Sigmoid colon (tissue), 7 donors: ENCODE results near the gene NR2F6. TPM values are rescaled to one million over a fixed set of nuclear protein-coding genes. Genes with fewer than 3 reads are reported as not detected.

ENCODE experiments used
- DNase-seq: peaks from one replicate; pipeline ENCODE4 v3.0.0-alpha.2; 2019
- H3K27ac ChIP-seq, 4 donors: fragments of 200-600 bp; sonication (generic); one replicate each; pipeline ENCODE4 v1.5.1; 2016 to 2019; ENCODE audit warnings: mild to moderate bottlenecking in 1 of 4
- H3K27me3 ChIP-seq, 3 donors: fragments of 200-600 bp; sonication (generic); one replicate each; pipeline ENCODE4 v1.5.1; 2019; ENCODE audit warnings: mild to moderate bottlenecking in 1 of 3
- H3K36me3 ChIP-seq, 4 donors: fragments of 200-600 bp; sonication (generic); one replicate each; pipeline ENCODE4 v1.5.1; 2016 to 2019
- H3K4me1 ChIP-seq, 4 donors: fragments of 200-600 bp; sonication (generic); one replicate each; pipeline ENCODE4 v1.5.1; 2017 to 2019
- H3K4me3 ChIP-seq, 4 donors: fragments of 200-600 bp; sonication (generic); one replicate each; pipeline ENCODE4 v1.5.1; 2017 to 2019; ENCODE audit warnings: mild to moderate bottlenecking in 2 of 4, moderate library complexity in 1 of 4
- H3K9me3 ChIP-seq, 4 donors: fragments of 200-600 bp in 3 of 4; sonication (generic) in 3 of 4; one replicate each; pipeline versions ENCODE4 v1.5.1 to v1.6.1; 2013 to 2019
- EP300 ChIP-seq, 4 donors: sonication (generic); formaldehyde crosslinking; IDR thresholded peaks; one replicate each; pipeline ENCODE4 v1.6.1; 2017; ENCODE audit warnings: antibody characterized with exemption in 4 of 4
- POLR2A ChIP-seq, 2 donors: fragments of 450-650 bp; IDR thresholded peaks; one replicate each; pipeline ENCODE4 v1.6.1; 2016; ENCODE audit warnings: antibody characterized with exemption in 2 of 2, mild to moderate bottlenecking in 2 of 2, moderate library complexity in 2 of 2
- POLR2AphosphoS5 ChIP-seq, 4 donors: sonication (generic); formaldehyde crosslinking; IDR thresholded peaks; one replicate each; pipeline ENCODE4 v1.6.1; 2017; ENCODE audit warnings: antibody characterized with exemption in 4 of 4
- WGBS, 2 donors: extraction: QIAGEN DNeasy Blood & Tissue Kit; methylation state at CpG; one replicate each; pipeline ENCODE4 v1.1.7; 2013; 5-methylcytosine and 5-hydroxymethylcytosine counted together
- intact Hi-C: fragments of 100-400 bp; cut with DNase I; formaldehyde crosslinking; loops from one replicate; pipeline ENCODE4 v1.15.1; 2023
- polyA plus RNA-seq, 3 donors: library from polyadenylated mRNA; stranded (reverse); fragments of 200-250 nt; gene quantifications; one replicate each; pipeline ENCODE4 v1.2.3, GENCODE V29; 2013
- total RNA-seq, 4 donors: library from RNA; depleted of rRNA; stranded (reverse); fragments of >200 nt; gene quantifications; one replicate each; pipeline ENCODE4 v1.1.0, GENCODE V29; 2016
- TF ChIP-seq, protein P1 (sequence below), 4 experiments: fragments of 450-650 bp in 3 of 4; fragments of 200-600 bp in 1 of 4; IDR thresholded peaks; one replicate each; pipeline ENCODE4 v1.5.1; 2016 to 2019; ENCODE audit warnings: antibody characterized with exemption in 4 of 4, mild to moderate bottlenecking in 3 of 4, moderate library complexity in 2 of 4
- donor health status: healthy with polysubstance abuse.
- donor health status: Bipolar disorder and iron deficiency.
- donor health status: healthy.

Gene NR2F6
- total and polyA plus RNA-seq, 7 donors = 21.6 to 72.1 (median 32.6) TPM

DNA sequence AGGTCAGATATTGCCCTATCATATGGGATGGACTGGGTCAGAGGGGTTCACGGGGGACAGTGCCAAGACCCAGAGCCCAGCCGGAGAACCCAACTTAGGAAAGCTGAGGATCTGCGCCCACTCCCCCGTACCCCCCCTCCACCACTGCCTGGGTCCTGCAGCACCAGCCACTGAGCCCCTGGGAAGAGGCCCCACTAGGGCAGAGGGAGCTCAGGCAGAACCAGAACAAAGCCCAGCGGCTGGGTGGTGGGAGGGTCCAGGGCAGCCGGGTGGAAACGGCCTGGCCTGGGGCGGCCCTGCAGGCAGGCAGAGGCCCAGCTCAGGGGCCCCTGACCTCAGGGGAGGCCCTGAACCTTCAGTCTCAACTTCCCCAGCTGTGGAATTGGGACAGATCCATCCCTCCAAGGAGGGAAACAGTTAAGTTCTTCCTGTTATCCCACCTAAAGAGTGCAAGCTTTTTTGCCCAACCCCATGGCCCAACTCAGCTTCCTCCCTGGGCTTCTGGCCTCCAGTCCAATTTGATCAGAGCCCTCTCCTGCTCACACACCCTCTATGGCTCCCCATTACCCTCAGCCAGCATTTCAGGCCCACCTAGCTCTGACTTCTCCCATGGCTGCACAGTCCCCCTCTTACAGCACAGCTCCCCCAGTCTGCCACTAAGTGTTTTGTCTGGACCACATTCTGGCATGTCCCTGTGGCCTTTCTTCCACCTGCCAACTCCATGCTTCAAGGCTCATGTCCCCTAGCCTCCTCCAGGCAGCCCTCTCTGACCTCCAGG is 3.1 kb downstream of the NR2F6 start:
- H3K4me1 ChIP-seq = peaks cover 0 to 45% (median 34%) of the 10 kb centered on the region in 4 donors
- H3K9me3 ChIP-seq = no peaks in the 10 kb centered on the region
- 40 to 55% methylated on average over 8 of the region's 8 CpGs for WGBS, 2 donors
- H3K27me3 ChIP-seq = no peaks in the 10 kb centered on the region
- H3K36me3 ChIP-seq = peaks cover 0 to 22% (median 9%) of the 10 kb centered on the region in 4 donors
- DNase-seq = no peak
- intact Hi-C loops = no loop called here
- TF ChIP-seq POLR2AphosphoS5 (IDR thresholded peaks at IDR 0.05) (no peak), EP300 (IDR thresholded peaks at IDR 0.05) (no peak), POLR2A (IDR thresholded peaks at IDR 0.05) (no peak)
- TF ChIP-seq, protein P1, sequence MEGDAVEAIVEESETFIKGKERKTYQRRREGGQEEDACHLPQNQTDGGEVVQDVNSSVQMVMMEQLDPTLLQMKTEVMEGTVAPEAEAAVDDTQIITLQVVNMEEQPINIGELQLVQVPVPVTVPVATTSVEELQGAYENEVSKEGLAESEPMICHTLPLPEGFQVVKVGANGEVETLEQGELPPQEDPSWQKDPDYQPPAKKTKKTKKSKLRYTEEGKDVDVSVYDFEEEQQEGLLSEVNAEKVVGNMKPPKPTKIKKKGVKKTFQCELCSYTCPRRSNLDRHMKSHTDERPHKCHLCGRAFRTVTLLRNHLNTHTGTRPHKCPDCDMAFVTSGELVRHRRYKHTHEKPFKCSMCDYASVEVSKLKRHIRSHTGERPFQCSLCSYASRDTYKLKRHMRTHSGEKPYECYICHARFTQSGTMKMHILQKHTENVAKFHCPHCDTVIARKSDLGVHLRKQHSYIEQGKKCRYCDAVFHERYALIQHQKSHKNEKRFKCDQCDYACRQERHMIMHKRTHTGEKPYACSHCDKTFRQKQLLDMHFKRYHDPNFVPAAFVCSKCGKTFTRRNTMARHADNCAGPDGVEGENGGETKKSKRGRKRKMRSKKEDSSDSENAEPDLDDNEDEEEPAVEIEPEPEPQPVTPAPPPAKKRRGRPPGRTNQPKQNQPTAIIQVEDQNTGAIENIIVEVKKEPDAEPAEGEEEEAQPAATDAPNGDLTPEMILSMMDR (IDR thresholded peaks at IDR 0.05) = no peak
- peak overlapping the region in 1 of 4 donors; percentile 76 for H3K4me3 ChIP-seq
- peak overlapping the region; percentile 84 to 85 (median 84) for H3K27ac ChIP-seq

DNA sequence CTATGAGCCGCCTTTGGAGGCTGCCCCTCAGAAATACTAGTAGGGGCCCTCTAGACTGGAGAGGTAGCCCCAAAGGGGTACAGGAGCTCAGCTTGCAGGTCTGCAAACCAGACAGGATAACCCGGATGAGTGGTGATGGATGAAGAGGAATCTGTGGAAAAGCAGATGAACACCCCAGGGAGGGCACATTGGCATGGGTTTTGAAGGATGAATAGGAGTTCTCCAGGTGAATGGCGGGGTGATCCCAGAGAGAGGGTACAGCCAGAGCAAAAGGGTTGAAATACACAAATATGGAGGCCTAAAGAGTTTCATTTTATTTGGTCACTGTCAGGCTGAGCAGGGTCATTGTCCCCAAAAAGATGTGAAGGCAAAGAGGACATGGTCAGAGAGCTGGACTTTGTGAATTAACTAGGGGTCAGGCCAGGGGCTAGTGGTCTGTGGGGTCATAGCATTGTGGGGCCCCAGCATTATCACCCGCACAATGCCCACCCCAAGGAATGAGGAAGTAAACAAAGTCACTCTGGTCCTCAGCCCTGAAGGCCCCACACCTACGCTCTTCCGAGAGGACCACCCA is 4.8 kb downstream of the NR2F6 start:
- Histone ChIP-seq H3K4me1 (peaks cover 0 to 45% (median 32%) of the 10 kb centered on the region in 4 donors), H3K27ac (peak overlapping the region in 2 of 4 donors; percentile 31 to 85), H3K9me3 (no peaks in the 10 kb centered on the region), H3K36me3 (peaks cover 0 to 22% (median 9%) of the 10 kb centered on the region in 4 donors), H3K4me3 (no peak overlapping the region), H3K27me3 (no peaks in the 10 kb centered on the region)
- TF ChIP-seq, protein P1 (IDR thresholded peaks at IDR 0.05) = no peak
- TF ChIP-seq EP300 (IDR thresholded peaks at IDR 0.05) = no peak
- no peak for TF ChIP-seq POLR2AphosphoS5 (IDR thresholded peaks at IDR 0.05)
- no peak for TF ChIP-seq POLR2A (IDR thresholded peaks at IDR 0.05)
- intact Hi-C loops = no loop called here
- WGBS, 2 donors = 93 to 96% methylated on average over 6 of the region's 6 CpGs
- no peak for DNase-seq

DNA sequence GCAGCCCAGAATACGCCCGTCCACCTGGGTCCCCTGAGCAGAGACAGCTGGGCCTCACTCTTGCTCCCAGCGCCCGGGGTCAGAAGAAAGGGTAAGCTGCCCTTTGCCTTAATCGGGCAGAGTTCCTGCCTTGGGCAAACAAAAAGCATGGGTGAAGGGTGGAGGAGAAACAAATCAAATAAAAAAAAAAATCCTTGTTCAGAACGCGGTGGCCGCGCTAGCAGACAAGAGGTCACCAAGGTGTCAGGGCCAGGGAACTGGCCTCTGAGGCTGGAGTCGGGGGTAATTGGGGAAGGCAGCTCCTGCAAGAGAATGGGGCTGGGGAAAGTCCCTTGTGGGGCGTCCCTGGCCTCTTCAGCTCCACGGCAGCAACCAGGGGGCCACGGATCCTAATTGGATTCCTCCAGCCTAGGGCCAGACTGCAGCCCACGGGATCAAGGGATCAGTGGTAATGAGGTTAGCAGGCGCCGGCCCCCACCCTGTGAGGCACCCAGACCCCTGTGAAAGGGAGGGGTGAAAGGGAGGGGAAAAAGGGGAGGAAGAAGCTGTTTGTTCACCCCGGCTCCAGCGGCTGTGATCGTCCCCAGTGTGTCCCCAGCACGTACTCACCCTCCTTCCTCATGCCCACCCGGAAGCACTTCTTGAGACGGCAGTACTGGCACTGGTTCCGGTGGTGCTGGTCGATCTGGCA is 5.5 kb downstream of the NR2F6 start:
- WGBS, 2 donors = 18 to 62% methylated on average over 24 of the region's 24 CpGs

More for the DNA sequence above, 5.5 kb downstream of the NR2F6 start:
- Histone ChIP-seq H3K4me3 (no peak overlapping the region), H3K4me1 (peaks cover 0 to 52% (median 36%) of the 10 kb centered on the region in 4 donors), H3K36me3 (peaks cover 0 to 22% (median 9%) of the 10 kb centered on the region in 4 donors), H3K9me3 (no peaks in the 10 kb centered on the region), H3K27me3 (no peaks in the 10 kb centered on the region), H3K27ac (peak overlapping the region in 1 of 4 donors; percentile 1)
- DNase-seq = no peak
- no peak for TF ChIP-seq POLR2A (IDR thresholded peaks at IDR 0.05)
- no peak for TF ChIP-seq POLR2AphosphoS5 (IDR thresholded peaks at IDR 0.05)
- TF ChIP-seq EP300 (IDR thresholded peaks at IDR 0.05) = no peak
- TF ChIP-seq, protein P1 (IDR thresholded peaks at IDR 0.05) = no peak
- intact Hi-C loops = no loop called here
